ENCODE measurements around the gene KIF17. TPM values are rescaled to one million over a fixed set of nuclear protein-coding genes. Genes with fewer than 3 reads are reported as not detected.

KIF17 gene
- total and polyA plus RNA-seq, 2 of the 4 experiments (the other 2 are of a cell fraction), result 4.5 to 5.7 TPM

GRCh38 chr1:20732071-20732587, 14.3 kb upstream of the KIF17 start:
- Histone ChIP-seq H3K56ac (ENCODE audit: extremely low read depth, insufficient read depth, low read length) (peak overlapping the region; percentile 91), H2BK20ac (ENCODE audit: low read depth, low read length) (peak overlapping the region; percentile 77; the same call in 1 of the 2 replicates), H3K9me3 (ENCODE audit: control insufficient read depth, insufficient read depth, low read length) (no peaks in the 10 kb centered on the region), H3K18ac (ENCODE audit: low read depth, low read length) (peak overlapping the region; percentile 82), H3K79me1 (ENCODE audit: low read depth in 1 of 2, low read length in 2 of 2) (peaks cover 0 to 35% of the 10 kb centered on the region in 2 experiments), H3K9me1 (ENCODE audit: insufficient read depth, low read length) (peaks cover 9% of the 10 kb centered on the region; the same call in 1 of the 2 replicates), H3K14ac (replicated peaks; ENCODE audit: low read depth, low read length) (peak overlapping the region; percentile 100), H3K36me3 (ENCODE audit: control insufficient read depth, insufficient read depth, low read length) (peaks cover under 1% of the 10 kb centered on the region), H4K8ac (ENCODE audit: low read depth in 2 of 2, low read length in 2 of 2) (peak overlapping the region; percentile 96 to 99), H3K4me3 (ENCODE audit: insufficient read depth, low read depth, low read length) (peak overlapping the region; percentile 60), H3K4me1 (ENCODE audit: control insufficient read depth, insufficient read depth, low read length) (peaks cover 14% of the 10 kb centered on the region), H2AFZ (replicated peaks; ENCODE audit: low read length, poor library complexity) (peak overlapping the region; percentile 95), H2BK5ac (ENCODE audit: low read depth, low read length, poor library complexity, severe bottlenecking) (peak overlapping the region; percentile 98), H2AK5ac (ENCODE audit: low read depth, low read length) (peak overlapping the region; percentile 99), H3K4ac (ENCODE audit: low read depth, low read length) (peak overlapping the region; percentile 100), H3K23ac (ENCODE audit: low read depth, low read length) (peak overlapping the region; percentile 100), H3K4me2 (ENCODE audit: low read depth, low read length) (peak overlapping the region; percentile 95), H4K91ac (ENCODE audit: insufficient read depth, low read depth, low read length) (peak overlapping the region; percentile 99), H4K20me1 (ENCODE audit: insufficient read depth, low read length) (no peaks in the 10 kb centered on the region), H2BK15ac (ENCODE audit: low read depth, low read length) (peak overlapping the region; percentile 98; the same call in 2 of the 3 replicates), H2AK9ac (replicated peaks; ENCODE audit: low read depth, low read length, poor library complexity) (peak overlapping the region; percentile 98), H3K27ac (ENCODE audit: insufficient read depth, low read length) (peak overlapping the region; percentile 82), H2BK120ac (ENCODE audit: low read depth, low read length) (peak overlapping the region; percentile 88), H3K27me3 (ENCODE audit: control insufficient read depth, insufficient read depth, low read length) (no peaks in the 10 kb centered on the region), H3K9ac (ENCODE audit: low read depth, low read length) (peak overlapping the region; percentile 81), H4K5ac (ENCODE audit: low read depth, low read length) (peak overlapping the region; percentile 82)
- ChIA-PET POLR2A (ENCODE audit: unreplicated experiment) (no interaction called here), CTCF (interaction anchor here (0.6 to 2.4 kb wide), 2 partner anchors 12 to 35 kb away, joined by 3 to 7 read pairs; no protein-coding TSS in a partner anchor)
- intact Hi-C loops (cut with micrococcal nuclease), result loop anchor here (2.0 kb wide), 1 partner anchor 35 kb away; no protein-coding TSS in a partner anchor
- DNase-seq (peak; percentile 81), ATAC-seq (ENCODE audit: low read depth) (peak; percentile 88)
- in situ Hi-C loops (cut with MboI; ENCODE audit: low sequenced_read_pairs), result no loop called here
- 1% methylated on average over 23 of the region's 55 CpGs; no CpG with 5 or more reads in 1 of the 2 experiments for WGBS, 2 experiments (ENCODE audit: extremely low coverage in 2 of 2, insufficient read length in 1 of 2)
- no TSS peak for BruUV-seq (replicated peaks)
- dilution Hi-C loops (cut with HindIII; ENCODE audit: low sequenced_read_pairs, unreplicated experiment), result no loop called here
- peak; percentile 82 for TF ChIP-seq RCOR1 (IDR thresholded peaks at IDR 0.05; ENCODE audit: insufficient replicate concordance, low read length)
- no peak for TF ChIP-seq CTCF (conservative IDR thresholded peaks at IDR 0.05; ENCODE audit: low read depth, low read length)
- TF ChIP-seq CHD1 (IDR thresholded peaks at IDR 0.05; ENCODE audit: low read depth, low read length), result no peak; the same call in 1 of the 2 replicates
- no peak; the same call in 1 of the 2 replicates for TF ChIP-seq POLR2A (IDR thresholded peaks at IDR 0.05; ENCODE audit: low read depth, low read length)
- TF ChIP-seq MXI1 (IDR thresholded peaks at IDR 0.05; ENCODE audit: borderline replicate concordance, low read depth, low read length), result no peak
- TF ChIP-seq USF2 (IDR thresholded peaks at IDR 0.05; ENCODE audit: low read depth, low read length), result 0 out of 2 replicates have a peak, but pooled peaks have one; percentile 2
- no peak for TF ChIP-seq CEBPB (IDR thresholded peaks at IDR 0.05; ENCODE audit: low read depth, low read length)
- TF ChIP-seq ELK1 (IDR thresholded peaks at IDR 0.05; ENCODE audit: borderline replicate concordance, low read depth, low read length), result no peak
- TF ChIP-seq RFX5 (IDR thresholded peaks at IDR 0.05; ENCODE audit: low read depth, low read length), result no peak
- TF ChIP-seq SMC3 (IDR thresholded peaks at IDR 0.05; ENCODE audit: low read depth, low read length), result no peak
- no peak for TF ChIP-seq FOS (IDR thresholded peaks at IDR 0.05; ENCODE audit: low read depth, low read length)
- TF ChIP-seq NFE2L2 (IDR thresholded peaks at IDR 0.05; ENCODE audit: low read depth, low read length), result no peak
- peak; percentile 17; the same call in 1 of the 2 replicates for TF ChIP-seq BHLHE40 (IDR thresholded peaks at IDR 0.05; ENCODE audit: low read depth, low read length)
- peak; percentile 92 for TF ChIP-seq MAZ (IDR thresholded peaks at IDR 0.05; ENCODE audit: borderline replicate concordance, low read depth, low read length)
- TF ChIP-seq RAD21 (IDR thresholded peaks at IDR 0.05; ENCODE audit: low read length), result no peak

Data from IMR-90 (cell line).